ENCODE measurements around the gene CD2. TPM values are rescaled to one million over a fixed set of nuclear protein-coding genes. Genes with fewer than 3 reads are reported as not detected.

Gene CD2
- total RNA-seq, 6 donors from 2014 or later = 3.8 to 23.5 (median 7.9) TPM

DNA sequence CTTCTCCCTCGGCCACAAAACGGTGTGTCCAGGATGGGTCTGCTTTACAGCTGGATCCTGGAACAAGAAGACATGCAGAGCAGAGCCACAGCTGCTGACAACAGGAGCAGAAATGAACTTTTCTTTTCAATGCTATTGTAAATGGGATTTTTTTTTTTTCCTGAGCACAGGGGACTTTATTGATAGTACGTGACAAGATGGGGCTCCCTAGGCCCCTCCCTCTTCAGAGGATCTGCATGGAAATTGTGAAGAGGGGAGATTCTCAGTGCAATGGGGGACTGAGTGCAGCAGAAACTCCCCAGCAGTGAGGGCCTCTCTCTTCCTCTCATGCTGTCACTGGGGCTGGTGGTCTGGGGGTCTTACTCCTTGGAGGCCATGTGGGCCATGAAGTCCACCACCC lies 40.8 kb upstream of the CD2 start:
- no peak overlapping the region for H3K4me3 ChIP-seq
- no peak for TF ChIP-seq POLR2A (IDR thresholded peaks at IDR 0.05)
- no peak for TF ChIP-seq EP300 (IDR thresholded peaks at IDR 0.05)
- TF ChIP-seq, protein P1, sequence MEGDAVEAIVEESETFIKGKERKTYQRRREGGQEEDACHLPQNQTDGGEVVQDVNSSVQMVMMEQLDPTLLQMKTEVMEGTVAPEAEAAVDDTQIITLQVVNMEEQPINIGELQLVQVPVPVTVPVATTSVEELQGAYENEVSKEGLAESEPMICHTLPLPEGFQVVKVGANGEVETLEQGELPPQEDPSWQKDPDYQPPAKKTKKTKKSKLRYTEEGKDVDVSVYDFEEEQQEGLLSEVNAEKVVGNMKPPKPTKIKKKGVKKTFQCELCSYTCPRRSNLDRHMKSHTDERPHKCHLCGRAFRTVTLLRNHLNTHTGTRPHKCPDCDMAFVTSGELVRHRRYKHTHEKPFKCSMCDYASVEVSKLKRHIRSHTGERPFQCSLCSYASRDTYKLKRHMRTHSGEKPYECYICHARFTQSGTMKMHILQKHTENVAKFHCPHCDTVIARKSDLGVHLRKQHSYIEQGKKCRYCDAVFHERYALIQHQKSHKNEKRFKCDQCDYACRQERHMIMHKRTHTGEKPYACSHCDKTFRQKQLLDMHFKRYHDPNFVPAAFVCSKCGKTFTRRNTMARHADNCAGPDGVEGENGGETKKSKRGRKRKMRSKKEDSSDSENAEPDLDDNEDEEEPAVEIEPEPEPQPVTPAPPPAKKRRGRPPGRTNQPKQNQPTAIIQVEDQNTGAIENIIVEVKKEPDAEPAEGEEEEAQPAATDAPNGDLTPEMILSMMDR (IDR thresholded peaks at IDR 0.05) = no peak
- no peak for TF ChIP-seq POLR2AphosphoS5 (IDR thresholded peaks at IDR 0.05)
- H3K4me1 ChIP-seq = peaks cover 0 to 9% (median 7%) of the 10 kb centered on the region in 4 donors
- H3K27ac ChIP-seq = no peak overlapping the region
- DNase-seq = no peak
- 87 to 90% methylated on average over 3 of the region's 3 CpGs for WGBS, 2 donors
- ATAC-seq (ENCODE audit: low FRiP score in 2 of 2) = no peak
- H3K36me3 ChIP-seq = no peaks in the 10 kb centered on the region
- no peaks in the 10 kb centered on the region for H3K9me3 ChIP-seq
- no peaks in the 10 kb centered on the region for H3K27me3 ChIP-seq

DNA sequence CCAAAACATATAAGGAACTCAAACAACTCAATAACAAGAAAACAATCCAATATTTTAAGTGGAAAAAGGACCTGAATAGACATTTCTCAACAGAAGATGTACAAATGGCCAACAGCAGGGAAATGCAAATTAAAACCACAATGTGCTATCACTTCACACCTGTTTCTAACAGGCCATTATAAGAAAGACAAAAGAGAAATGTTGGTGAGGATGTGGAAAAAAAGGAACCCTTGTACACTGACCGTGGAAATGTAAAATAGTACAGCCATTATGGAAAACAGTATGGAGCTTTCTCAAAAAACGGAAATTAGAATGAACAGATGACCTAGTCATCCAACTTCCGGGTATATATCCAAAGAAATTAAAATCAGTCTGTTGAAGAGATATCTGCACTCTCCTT lies 37.8 kb upstream of the CD2 start:
- H3K4me1 ChIP-seq = peaks cover 0 to 6% (median 0%) of the 10 kb centered on the region in 4 donors
- H3K36me3 ChIP-seq = no peaks in the 10 kb centered on the region
- no peaks in the 10 kb centered on the region for H3K27me3 ChIP-seq
- WGBS, 2 donors = 79 to 82% methylated on average over 3 of the region's 3 CpGs
- H3K4me3 ChIP-seq = no peak overlapping the region
- no peak for ATAC-seq (ENCODE audit: low FRiP score in 2 of 2)
- TF ChIP-seq POLR2A (IDR thresholded peaks at IDR 0.05) (no peak), POLR2AphosphoS5 (IDR thresholded peaks at IDR 0.05) (no peak), EP300 (IDR thresholded peaks at IDR 0.05) (no peak)
- TF ChIP-seq, protein P1 (IDR thresholded peaks at IDR 0.05) = no peak
- H3K27ac ChIP-seq = no peak overlapping the region
- no peaks in the 10 kb centered on the region for H3K9me3 ChIP-seq
- no peak for DNase-seq

DNA sequence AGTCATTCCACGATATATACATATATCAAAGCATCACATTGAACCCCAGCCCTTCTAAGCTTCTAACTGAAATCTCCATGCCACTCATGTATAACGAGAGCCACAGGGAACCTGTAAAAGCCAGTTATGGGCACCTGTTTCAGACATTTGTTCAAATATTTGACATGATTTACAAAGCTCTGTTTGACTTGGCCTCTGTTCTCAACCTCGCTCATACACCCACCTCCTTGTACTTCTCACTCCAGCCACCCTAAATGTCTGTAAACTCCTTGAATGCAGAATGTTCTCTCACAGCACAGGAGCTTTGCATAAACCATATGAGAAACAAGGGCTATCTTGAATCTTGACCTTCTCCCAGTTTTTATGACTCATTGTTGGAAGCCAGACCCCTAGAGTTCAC lies 36.9 kb upstream of the CD2 start:
- WGBS, 2 donors = 54 to 65% methylated on average over 3 of the region's 3 CpGs
- no peak overlapping the region for H3K27ac ChIP-seq
- ATAC-seq (ENCODE audit: low FRiP score in 2 of 2) = peak; percentile 24 to 77
- no peaks in the 10 kb centered on the region for H3K36me3 ChIP-seq
- peaks cover 0 to 2% (median 0%) of the 10 kb centered on the region in 4 donors for H3K4me1 ChIP-seq
- H3K27me3 ChIP-seq = no peaks in the 10 kb centered on the region
- TF ChIP-seq POLR2A (IDR thresholded peaks at IDR 0.05) = no peak
- TF ChIP-seq, protein P1 (IDR thresholded peaks at IDR 0.05) = no peak
- no peak for TF ChIP-seq POLR2AphosphoS5 (IDR thresholded peaks at IDR 0.05)
- no peak for TF ChIP-seq EP300 (IDR thresholded peaks at IDR 0.05)
- no peaks in the 10 kb centered on the region for H3K9me3 ChIP-seq
- H3K4me3 ChIP-seq = no peak overlapping the region
- DNase-seq = no peak

DNA sequence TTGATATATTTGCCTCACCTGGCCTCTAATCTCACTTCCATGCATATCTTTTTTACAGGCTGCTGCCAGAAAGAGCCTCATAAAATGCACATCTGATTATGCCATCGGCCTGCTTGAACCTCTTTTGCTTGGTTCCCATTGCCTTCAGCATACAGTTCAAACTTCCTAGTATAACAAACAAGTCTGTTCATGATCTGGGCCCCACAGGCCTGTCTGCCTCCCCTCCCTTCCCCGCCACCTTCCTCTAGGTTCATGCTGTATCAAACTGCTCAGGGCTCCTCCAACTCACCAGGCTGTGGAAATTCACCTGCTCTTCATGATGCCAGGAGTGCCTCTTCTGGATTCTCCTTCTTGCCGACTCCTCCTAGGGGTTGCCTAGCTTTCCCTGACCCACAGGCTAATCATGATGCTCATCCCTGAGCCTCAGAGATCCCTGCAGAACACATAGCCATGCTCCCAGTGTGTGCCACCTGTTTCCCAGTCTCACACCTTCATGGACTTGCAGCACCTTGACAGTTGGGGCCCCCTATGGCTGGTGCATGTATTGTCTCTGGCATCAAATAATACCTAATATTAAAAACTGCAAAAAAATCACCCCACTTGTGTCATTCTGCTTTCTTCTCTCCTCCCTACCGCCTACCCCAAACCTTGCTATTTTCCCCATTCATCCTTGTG lies 33.7 kb upstream of the CD2 start:
- Histone ChIP-seq H3K9me3 (no peaks in the 10 kb centered on the region), H3K27me3 (no peaks in the 10 kb centered on the region), H3K4me3 (no peak overlapping the region), H3K36me3 (no peaks in the 10 kb centered on the region), H3K27ac (no peak overlapping the region), H3K4me1 (no peaks in the 10 kb centered on the region)
- TF ChIP-seq EP300 (IDR thresholded peaks at IDR 0.05) = no peak
- TF ChIP-seq POLR2AphosphoS5 (IDR thresholded peaks at IDR 0.05) = no peak
- no peak for TF ChIP-seq POLR2A (IDR thresholded peaks at IDR 0.05)
- TF ChIP-seq, protein P1 (IDR thresholded peaks at IDR 0.05) = no peak
- no peak for DNase-seq
- 81 to 84% methylated on average over 4 of the region's 4 CpGs for WGBS, 2 donors
- ATAC-seq (ENCODE audit: low FRiP score in 2 of 2) = no peak

DNA sequence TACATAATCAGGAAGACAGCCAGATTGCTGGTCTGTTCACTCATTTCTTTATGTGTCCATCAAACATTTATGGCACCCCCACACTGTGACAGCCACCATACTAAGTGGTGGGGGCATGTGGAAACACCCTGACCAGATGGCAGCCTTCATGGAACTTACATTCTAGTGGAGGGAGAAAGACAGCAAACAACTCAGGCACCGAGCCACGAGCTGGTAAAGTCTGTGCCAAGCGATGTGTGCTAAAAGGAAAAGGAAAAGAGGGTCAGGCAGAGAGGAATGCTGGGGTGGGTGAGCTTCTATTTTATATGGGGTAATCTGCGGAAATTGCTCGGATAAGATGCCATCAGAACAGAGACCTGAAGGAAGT lies 33.2 kb upstream of the CD2 start:
- TF ChIP-seq POLR2A (IDR thresholded peaks at IDR 0.05) (no peak), EP300 (IDR thresholded peaks at IDR 0.05) (no peak), POLR2AphosphoS5 (IDR thresholded peaks at IDR 0.05) (no peak)
- TF ChIP-seq, protein P1 (IDR thresholded peaks at IDR 0.05) = no peak
- Histone ChIP-seq H3K36me3 (no peaks in the 10 kb centered on the region), H3K27ac (no peak overlapping the region), H3K27me3 (no peaks in the 10 kb centered on the region), H3K9me3 (no peaks in the 10 kb centered on the region), H3K4me3 (no peak overlapping the region), H3K4me1 (no peaks in the 10 kb centered on the region)
- 78 to 83% methylated on average over 5 of the region's 5 CpGs for WGBS, 2 donors
- DNase-seq (no peak), ATAC-seq (ENCODE audit: low FRiP score in 2 of 2) (no peak)
